Muscle of arm (tissue), 12 donors: ENCODE data around the gene USP27X. TPM values are rescaled to one million over a fixed set of nuclear protein-coding genes. Genes with fewer than 3 reads are reported as not detected.

Source experiments
- DNase-seq: peaks from one replicate; pipeline ENCODE4 v3.0.0-alpha.2; 2013
- polyA plus RNA-seq, 12 donors: library from polyadenylated mRNA; unstranded; fragments of 120-200 nt; gene quantifications; one replicate each; pipeline ENCODE4 v1.2.1, GENCODE V29; 2013; ENCODE audit not compliant: insufficient read length in 12 of 12

USP27X gene
- polyA plus RNA-seq, 12 donors = 2.2 to 4.7 (median 2.7) TPM; not detected in 1

GRCh38 chrX:49879656-49880277 is 483 bp downstream of the USP27X start:
- no peak for DNase-seq

- no peak for DNase-seq
These were observed 1.4 kb downstream of the USP27X start for GRCh38 chrX:49880668-49881067.

DNA sequence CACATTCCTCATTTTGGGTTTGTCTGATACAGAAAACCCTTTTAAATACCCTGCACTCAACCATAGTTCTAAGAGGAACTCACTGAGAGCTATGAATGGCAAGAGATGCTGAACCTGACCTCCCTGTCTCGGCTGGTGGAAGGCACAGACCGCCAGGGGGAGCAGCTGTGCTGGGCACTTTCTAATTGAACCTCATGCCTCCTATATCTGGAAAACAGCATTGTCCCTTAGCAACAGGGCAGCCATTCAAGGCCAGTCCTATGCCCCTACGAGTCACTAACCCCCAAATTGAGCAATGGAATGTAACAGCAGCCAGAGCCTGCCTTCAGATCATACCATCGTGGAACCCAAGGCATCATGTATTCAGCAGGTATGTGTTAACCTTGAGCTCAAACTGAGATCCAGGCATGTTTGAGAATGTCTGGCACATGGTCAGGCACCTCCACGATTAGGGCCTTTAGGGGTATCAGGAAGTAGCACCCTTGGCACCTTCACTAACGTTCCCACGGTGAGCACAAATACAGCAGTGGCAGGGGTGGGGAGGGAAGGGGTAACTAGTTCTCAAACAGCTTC is 5.1 kb downstream of the USP27X start:
- DNase-seq = no peak

DNA sequence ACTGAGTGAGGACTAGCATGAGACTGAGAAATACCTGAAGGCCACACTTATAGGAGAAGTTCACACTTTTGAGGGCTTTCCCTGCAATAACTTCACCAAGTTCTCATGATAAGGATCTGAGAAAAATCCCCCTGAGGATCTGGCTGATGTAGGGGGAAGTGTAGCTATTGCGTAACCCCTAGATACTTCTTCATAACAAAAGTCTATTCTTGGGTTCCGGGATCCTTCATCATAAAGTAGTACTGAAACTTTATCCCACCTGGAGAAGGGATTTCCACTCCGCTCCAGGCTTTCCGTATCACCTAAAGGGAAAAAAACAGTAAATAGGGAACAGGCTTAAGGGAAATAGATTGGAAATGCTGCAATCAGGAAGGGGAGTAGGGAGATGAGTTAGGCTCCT is 13.3 kb downstream of the USP27X start:
- DNase-seq = no peak

DNA sequence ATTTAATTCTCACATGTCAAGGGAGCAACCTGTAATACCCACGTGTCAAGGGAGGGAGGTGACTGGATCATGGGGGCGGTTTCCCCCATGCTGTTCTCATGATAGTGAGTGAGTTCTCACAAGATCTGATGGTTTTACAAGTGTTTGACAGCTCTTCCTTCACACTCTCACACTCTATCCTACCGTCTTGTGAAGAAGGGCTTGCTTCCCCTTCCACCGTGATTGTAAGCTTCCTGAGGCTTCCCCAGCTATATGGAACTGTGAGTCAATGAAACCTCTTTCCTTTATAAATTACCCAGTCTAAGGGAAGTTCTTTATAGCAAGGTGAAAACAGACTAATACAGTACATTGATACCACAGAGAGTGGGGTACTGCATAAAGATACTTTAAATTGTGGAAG is 17.7 kb downstream of the USP27X start:
- DNase-seq = no peak

DNA sequence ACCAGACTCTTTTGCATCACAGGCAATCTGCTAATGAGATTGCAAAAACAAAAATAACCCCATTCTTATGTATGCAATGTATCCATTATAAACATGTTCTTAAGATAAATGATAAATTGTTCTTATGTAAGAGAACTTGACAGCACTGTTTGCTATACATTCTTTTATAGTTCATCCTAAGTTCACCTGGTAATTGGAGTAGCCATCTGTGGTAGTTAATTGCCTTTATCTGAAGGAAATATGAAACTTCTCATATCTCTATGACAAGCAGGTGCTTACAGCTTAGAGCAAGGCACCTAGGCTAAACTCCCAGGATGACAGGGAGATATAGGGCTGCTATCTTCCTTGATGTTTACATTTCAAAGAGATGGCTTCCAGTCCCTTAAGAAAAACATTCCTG is 21.8 kb downstream of the USP27X start:
- no peak for DNase-seq

DNA sequence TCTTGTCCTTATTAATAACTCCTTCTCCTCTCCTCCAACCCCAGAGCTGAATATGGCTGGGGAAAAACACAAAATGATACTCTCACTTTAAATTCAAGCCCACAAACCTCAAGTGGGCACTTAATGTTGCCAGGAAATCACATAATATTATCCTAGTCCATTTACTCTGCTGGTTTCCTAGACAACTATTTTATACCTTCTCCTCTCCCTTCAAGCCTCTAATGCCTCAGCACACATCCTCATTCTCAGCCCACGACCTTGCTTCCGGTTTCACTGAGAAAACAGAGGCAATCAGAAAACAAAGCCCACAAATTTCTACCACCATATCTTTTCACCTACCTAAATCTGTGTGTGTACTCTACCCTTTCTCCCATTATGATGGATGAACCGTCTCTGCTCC is 31.1 kb downstream of the USP27X start:
- no peak for DNase-seq

GRCh38 chrX:49912086-49912485 is 32.8 kb downstream of the USP27X start:
- no peak for DNase-seq

- DNase-seq = no peak
These were observed 33.6 kb downstream of the USP27X start for GRCh38 chrX:49912861-49913260.

DNA sequence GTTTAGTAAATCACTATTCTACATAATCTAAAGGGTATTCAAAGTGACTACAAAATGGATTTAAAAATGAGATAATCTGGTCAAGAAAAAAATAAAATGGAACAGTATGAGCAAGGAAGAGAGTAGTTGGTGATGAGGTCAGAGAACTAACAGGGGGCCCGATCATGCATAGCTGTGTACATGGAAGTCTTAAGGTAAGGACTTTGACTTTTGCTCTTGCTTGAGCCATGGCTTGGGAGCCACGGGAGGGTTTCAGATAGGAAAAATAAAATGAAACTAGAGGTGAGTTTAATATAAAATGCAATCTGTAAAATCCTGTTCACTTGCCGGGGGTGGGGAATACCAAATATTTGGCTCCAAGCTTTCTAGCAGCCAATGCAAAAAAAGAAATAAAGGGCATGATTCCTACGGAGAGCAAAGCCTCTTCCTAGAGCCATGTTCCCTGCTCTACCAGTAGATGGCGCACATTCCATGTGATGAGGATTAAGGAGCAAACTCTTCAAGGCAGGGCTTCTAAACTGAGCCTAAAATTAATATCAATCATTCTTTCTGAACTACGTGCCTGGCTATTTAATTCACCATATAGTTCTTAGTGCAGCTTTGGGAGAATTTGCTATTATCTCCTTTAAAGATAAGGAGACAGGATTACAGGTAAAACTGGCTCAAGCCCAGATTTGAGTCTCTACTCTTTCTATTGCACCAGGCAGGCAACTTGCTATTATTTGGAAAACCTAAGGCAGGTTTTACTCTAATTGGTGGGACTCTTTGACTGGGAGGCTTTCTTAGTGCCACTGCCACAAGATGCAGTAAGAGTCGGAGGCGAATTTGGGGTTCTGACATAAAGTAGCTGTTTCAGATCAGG is 36.3 kb downstream of the USP27X start:
- peak; percentile 58 for DNase-seq

GRCh38 chrX:49919617-49920016 is 40.3 kb downstream of the USP27X start:
- DNase-seq = no peak

DNA sequence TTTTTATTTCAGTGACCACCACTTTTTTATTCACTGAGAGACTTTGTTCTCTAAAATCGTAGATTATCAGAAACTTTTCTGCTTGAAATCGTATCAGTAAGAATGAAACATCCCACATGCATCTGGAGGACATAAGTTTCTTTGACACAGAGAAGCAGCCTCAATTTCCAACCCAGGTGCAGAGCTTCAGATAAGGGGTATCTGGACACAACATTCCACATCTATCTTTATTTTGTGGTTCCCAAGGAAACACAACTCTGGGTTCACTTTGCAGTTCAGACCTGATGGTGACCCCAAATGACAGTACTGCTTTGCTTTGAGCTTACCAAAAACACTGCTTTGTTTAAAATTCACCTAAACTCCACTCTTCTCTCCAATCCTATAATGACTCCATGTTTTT is 41.8 kb downstream of the USP27X start:
- no peak for DNase-seq

- peak; percentile 95 for DNase-seq
These were observed 43.3 kb downstream of the USP27X start, which contains the start of gene CLCN5 for GRCh38 chrX:49922291-49923241. Gene CLCN5 (plus strand): TSS chrX:49922596. CDS start chrX:49925299, 2,703 bp downstream.

GRCh38 chrX:49925176-49925575 is 45.9 kb downstream of the USP27X start:
- no peak for DNase-seq

GRCh38 chrX:49930039-49930438 is 50.8 kb downstream of the USP27X start:
- no peak for DNase-seq

Other genes with a start within 250 kb of the USP27X start
- not detected for gene PAGE1, start 183.5 kb upstream of the USP27X start, polyA plus RNA-seq
- 1 to 10 TPM in 3 of 12 donors, not detected in 9; 1.2 to 3.7 (median 1.9) TPM for gene PAGE4, start 50.2 kb upstream of the USP27X start, polyA plus RNA-seq
- gene CLCN5, start 43.1 kb downstream of the USP27X start, polyA plus RNA-seq = 100 to 1,000 TPM in 6 of 12 donors, 10 to 100 TPM in 5, not detected in 1; 46.6 to 139 (median 100) TPM